ENCODE data around the gene SLC24A1. TPM values are rescaled to one million over a fixed set of nuclear protein-coding genes. Genes with fewer than 3 reads are reported as not detected.

Gene SLC24A1
- total RNA-seq, 1 donor from 2014 or later: 4.9 TPM

GRCh38 chr15:65651042-65651322 lies 29.2 kb downstream of the SLC24A1 start:
- intact Hi-C loops (cut with micrococcal nuclease): loop anchor here (5.0 kb wide), 1 partner anchor 206 kb away; no protein-coding TSS in a partner anchor

DNA sequence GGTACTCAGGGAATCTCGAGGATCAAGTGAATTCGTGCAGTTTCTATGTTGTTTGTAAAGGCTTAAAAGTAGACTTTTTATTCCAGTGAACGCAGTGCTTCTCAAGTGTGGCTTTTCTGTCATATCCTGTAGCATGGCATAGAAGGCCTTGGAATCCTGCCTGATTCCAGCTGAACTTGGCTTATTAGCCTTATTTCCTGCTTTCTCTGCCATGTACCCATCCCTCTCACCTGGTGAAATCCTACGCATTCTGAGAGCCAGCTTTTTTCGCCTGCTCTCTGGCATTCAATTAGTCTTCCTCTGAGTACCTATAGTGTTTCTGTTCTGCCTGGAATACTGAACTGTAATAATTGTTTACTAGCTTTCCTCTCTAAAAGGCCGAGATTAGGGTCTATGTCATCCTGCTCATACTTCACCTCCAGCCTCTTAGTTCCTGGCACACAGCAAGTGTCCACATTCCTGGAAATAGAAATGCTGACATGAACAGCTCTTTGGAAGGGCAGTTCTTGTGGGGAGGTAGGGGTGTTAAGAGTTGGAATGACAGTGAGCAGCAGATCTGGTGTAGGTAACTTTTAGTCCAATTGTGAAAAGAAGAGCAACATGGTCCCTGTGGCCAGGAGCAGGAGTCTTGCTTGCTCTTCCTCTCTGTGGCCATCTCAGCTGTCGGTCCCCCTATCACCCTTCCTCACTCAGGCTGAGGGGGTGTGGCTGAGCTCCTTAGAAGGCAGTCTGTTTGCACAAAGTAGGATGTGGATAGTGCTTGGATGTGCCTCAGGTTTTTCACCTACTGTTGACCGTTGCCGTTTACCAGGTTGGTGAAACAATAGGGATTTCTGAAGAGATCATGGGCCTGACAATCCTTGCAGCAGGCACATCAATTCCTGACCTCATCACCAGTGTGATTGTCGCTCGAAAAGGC lies 30.4 kb downstream of the SLC24A1 start:
- intact Hi-C loops (cut with micrococcal nuclease): loop anchor here (5.0 kb wide), 1 partner anchor 205 kb away; no protein-coding TSS in a partner anchor

DNA sequence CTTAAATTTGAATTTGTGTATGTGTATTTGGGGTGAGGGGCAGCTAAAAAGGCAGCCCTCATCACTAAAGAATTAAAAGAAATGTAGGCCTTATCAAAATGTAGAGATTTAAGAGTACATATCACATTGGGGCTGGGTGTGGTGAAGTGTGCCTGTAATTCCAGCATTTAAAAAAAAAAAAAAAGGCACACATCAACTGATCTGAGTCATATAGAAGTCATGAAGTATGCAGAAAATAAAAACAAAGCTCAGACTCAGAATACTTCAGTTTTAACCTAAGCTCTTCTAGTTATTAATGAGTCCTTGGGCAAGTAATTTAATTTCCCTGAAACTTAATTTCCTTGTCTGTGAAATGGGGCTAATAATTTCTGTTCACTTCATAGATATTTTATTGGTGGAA lies 31.6 kb downstream of the SLC24A1 start:
- intact Hi-C loops (cut with micrococcal nuclease): loop anchor here (5.0 kb wide), 1 partner anchor 204 kb away; no protein-coding TSS in a partner anchor

DNA sequence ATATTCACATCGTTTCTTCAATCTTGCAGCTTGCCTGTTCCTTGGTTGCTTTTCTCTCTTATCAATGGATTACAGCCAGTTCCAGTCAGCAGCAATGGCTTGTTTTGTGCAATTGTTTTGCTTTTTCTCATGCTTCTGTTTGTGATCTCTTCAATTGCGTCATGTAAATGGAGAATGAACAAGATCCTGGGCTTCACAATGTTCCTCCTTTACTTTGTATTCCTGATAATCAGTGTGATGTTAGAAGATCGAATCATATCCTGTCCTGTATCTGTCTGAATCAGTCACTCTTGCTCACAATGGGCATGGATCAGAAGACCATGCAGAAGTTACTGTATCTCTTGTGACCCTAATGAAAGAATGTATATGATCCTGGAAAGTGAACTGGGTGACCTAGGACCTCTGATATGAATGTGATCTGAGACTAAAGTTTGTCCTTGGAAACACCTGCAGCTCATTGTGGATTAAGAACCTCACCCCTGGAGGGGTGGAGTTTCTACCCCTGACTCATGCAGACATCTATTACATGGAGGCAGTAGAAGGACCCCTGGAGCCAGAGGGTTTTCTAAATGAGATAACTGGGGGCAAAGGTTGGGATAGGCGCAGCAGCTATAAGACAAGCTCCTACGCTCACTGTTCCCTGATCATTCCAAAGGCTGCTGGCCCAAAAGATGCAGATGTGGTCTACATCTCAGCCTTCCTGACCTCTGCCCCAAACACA lies 32.2 kb downstream of the SLC24A1 start:
- intact Hi-C loops (cut with micrococcal nuclease): loop anchor here (5.0 kb wide), 1 partner anchor 203 kb away; no protein-coding TSS in a partner anchor

- intact Hi-C loops (cut with micrococcal nuclease): no loop called here
Observed at GRCh38 chr15:65655026-65655425, 33.3 kb downstream of the SLC24A1 start.

DNA sequence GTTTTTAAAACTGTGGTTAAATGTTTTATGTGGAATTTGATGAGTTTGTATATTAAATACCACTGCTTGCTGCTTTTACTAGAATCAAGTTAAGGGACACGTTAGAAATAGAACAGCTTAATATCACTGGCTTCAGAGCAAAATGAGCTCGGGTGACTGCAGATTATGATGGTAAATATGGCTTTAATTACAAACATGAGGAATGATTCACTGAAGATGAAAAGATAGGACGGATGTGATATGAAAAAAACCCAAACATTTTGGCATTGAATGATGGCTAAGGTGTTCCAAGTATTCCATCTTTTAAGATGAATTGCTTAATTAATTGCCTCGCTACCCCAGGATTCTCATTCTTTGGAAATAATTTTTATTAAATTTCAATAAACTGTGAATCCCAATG lies 33.7 kb downstream of the SLC24A1 start:
- intact Hi-C loops (cut with micrococcal nuclease): no loop called here

DNA sequence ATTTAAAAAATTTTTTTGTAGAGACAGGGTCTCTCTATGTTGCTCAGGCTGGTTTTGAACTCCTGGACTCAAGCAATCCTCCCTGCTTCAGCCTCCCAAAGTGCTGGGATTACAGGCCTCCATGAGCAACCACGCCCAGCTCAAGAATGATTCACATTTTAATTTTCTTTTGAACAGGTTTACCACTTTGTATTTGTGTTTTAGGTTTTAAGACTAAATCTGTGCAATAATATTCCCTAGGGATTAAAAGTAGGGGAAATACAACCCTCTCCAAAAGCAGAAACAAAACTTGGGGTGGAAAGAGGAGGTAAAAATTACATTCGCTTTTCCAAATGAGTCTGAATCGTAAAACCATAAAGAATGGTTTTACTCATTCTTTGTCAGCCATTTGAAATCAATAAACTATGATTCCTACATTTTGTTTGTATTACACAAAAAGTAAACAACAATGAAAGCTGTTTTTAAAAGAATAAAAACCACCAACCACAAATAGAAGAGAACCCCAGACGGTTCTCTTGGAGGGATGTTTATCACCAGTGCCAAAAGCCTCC lies 37.8 kb downstream of the SLC24A1 start:
- intact Hi-C loops (cut with micrococcal nuclease): no loop called here

DNA sequence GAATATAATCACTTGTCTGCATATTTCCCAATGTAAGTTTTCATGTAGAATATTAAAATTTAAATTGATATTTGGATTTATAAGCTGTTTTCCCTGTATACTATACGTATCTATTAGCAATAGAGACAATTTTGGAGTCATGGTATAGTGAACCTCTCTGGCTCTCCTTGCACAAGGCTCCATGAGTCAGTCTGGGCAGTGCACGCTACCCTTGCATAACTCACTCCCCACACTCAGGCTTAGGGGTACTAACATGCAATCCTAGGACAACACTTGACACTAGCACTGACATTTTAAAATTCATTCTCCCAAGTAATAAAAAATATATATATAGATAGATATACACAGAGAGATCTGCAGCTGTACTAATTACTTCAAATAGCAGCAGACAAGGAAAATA lies 39.2 kb downstream of the SLC24A1 start:
- intact Hi-C loops (cut with micrococcal nuclease): no loop called here

- intact Hi-C loops (cut with micrococcal nuclease): no loop called here
Observed at GRCh38 chr15:65663521-65663920, 41.8 kb downstream of the SLC24A1 start.

DNA sequence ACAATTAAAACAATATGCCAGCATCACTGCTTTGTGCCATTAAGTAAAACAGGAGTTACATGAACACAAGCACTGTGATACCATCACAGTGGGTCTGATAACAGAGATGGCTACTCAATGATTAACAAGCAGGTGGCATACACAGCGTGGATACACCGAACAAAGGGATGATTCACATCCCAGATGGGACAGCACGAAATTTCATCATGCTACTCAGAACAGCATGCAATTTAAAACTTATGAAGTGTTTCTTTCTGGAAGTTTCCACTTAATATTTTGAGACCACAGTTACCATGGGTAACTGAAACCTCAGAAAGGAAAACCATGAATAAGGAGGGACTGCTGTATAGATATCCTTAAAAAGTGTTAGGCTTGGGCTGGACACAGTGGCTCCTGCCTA lies 44.5 kb downstream of the SLC24A1 start:
- intact Hi-C loops (cut with micrococcal nuclease): no loop called here

DNA sequence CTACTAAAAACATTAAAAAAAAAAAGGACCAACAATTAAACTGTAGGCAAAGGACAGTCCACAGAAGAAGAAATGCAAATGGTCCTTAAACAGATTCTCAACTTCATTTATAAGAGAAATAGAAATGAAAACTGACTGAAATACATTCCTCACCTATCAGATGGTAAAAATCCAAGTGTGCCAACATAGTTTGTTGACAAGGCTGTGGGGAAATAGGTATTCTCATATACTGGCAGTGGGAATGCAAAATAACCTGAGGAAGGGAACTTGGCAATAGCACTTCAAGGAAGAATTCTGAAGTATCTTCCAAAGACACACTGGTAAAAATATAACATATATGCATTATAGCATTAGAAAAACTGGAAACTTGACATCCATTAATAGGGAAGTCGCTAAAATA lies 53.8 kb downstream of the SLC24A1 start:
- intact Hi-C loops (cut with micrococcal nuclease): no loop called here

DNA sequence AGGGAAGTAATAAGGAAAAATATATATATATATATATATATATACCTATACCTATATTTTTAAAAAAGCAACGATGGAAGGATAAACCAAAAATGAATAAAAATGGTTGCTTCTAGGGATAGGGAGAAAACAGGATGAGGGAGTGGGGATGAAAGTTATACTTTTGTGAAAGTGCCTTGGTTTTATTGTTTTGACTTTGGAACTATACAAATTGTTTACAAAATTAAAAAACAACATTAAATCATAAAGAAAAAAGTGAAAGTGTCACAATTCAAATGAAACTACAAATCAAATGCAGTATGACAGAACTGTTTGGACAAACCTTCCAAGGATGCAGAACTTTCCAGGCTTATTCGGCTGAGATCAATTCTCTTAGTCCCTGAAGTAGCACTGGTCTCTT lies 54.4 kb downstream of the SLC24A1 start:
- intact Hi-C loops (cut with micrococcal nuclease): no loop called here

- intact Hi-C loops (cut with micrococcal nuclease): no loop called here
Observed at GRCh38 chr15:65680544-65680943, 58.8 kb downstream of the SLC24A1 start.

- intact Hi-C loops (cut with micrococcal nuclease): no loop called here
Observed at GRCh38 chr15:65682404-65682911, 60.7 kb downstream of the SLC24A1 start.

- intact Hi-C loops (cut with micrococcal nuclease): no loop called here
Observed at GRCh38 chr15:65688462-65688861, 66.7 kb downstream of the SLC24A1 start.

- intact Hi-C loops (cut with micrococcal nuclease): no loop called here
Observed at GRCh38 chr15:65690173-65690572, 68.4 kb downstream of the SLC24A1 start.

- intact Hi-C loops (cut with micrococcal nuclease): no loop called here
Observed at GRCh38 chr15:65690778-65691177, 69.0 kb downstream of the SLC24A1 start.

DNA sequence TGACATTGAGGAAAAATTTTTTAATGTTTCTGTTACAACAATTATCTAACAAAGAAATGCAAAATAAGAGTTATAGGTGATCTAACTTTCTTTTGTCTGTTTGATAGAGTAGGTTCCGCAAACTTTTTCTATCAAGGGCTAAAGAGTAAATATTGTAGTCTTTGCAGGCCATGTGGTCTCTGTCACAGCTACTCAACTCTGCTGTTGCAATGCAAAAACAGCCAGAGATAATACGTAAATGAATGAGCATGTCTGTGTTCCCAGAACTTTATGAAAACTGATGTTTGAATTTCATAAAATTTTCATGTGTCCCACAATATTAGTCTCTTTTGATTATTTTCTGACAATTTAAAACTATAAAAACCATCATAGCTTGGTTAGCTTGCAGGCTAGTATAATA lies 73.3 kb downstream of the SLC24A1 start:
- intact Hi-C loops (cut with micrococcal nuclease): no loop called here
